ENCODE measurements around the gene ATF2.
A peak's percentile ranks its signal among the peaks of the same experiment; 100 is the strongest.

Gene ATF2

GRCh38 chr2:175167076-175167791 lies 769 bp downstream of the ATF2 start:
- DNase-seq (ENCODE audit: low read depth in 2 of 2), result peak; percentile 52 to 63
- H3K4me3 ChIP-seq (replicated peaks in 1 of 2; ENCODE audit: low read depth in 2 of 2, low read length in 2 of 2), result peak overlapping the region; percentile 79 to 99
- TF ChIP-seq CTCF (IDR thresholded peaks at IDR 0.05; ENCODE audit: low read depth, low read length), result no peak

DNA sequence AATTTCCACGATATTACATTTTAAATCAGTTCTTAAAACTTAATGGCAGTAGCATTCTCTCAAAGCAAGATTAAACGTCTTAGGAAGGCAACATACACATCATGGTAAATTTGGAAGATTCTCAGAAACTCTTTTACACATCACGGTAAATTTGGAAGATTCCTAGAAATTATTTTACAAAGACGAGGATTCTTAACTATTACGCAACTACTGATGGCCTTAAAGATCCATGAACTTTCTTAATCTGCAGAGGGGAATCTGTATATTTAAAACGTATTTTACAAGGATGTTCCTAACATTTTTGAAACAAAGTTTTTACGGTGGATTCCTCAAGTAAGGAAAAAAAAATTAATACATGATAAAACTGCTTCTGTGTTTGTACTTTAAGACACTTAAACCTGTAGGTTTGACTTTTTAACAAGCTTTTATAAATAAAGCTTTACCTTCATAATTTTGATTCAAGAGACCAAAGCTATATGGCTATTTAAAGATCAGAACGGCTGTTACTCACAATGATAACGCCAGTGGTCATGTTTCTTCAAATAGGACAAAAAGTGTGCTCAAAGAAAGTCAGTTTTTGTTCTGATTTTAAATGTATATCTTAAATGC lies 1.7 kb downstream of the ATF2 start:
- H3K4me3 ChIP-seq (replicated peaks in 1 of 2; ENCODE audit: low read depth in 2 of 2, low read length in 2 of 2), result peak overlapping the region; percentile 79 to 99
- no peak for DNase-seq (ENCODE audit: low read depth in 2 of 2)
- no peak for TF ChIP-seq CTCF (IDR thresholded peaks at IDR 0.05; ENCODE audit: low read depth, low read length)

DNA sequence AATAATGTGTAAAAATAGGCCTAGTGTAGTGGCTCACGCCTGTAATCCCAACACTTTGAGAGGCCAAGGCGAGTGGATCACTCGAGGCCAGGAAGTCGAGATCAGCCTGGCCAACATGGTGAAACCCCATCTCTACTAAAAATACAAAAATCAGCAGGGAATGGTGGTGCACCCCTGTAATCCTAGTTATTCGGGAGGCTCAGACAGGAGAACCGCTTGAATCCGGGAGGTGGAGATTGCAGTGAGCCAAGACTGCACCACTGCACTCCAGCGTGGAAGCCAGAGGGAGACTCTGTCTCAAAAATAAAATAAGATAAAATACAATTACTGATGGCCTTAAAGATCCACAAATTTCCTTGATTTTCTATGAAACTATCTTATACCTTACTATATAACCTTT lies 3.8 kb downstream of the ATF2 start:
- no peak for TF ChIP-seq CTCF (IDR thresholded peaks at IDR 0.05; ENCODE audit: low read depth, low read length)
- no peak for DNase-seq (ENCODE audit: low read depth in 2 of 2)
- H3K4me3 ChIP-seq (replicated peaks in 1 of 2; ENCODE audit: low read depth in 2 of 2, low read length in 2 of 2), result no peak overlapping the region

- no peak overlapping the region for H3K4me3 ChIP-seq (replicated peaks in 1 of 2; ENCODE audit: low read depth in 2 of 2, low read length in 2 of 2)
- no peak for TF ChIP-seq CTCF (IDR thresholded peaks at IDR 0.05; ENCODE audit: low read depth, low read length)
- DNase-seq (ENCODE audit: low read depth in 2 of 2), result no peak
These were observed 9.1 kb downstream of the ATF2 start for GRCh38 chr2:175158894-175159293.

DNA sequence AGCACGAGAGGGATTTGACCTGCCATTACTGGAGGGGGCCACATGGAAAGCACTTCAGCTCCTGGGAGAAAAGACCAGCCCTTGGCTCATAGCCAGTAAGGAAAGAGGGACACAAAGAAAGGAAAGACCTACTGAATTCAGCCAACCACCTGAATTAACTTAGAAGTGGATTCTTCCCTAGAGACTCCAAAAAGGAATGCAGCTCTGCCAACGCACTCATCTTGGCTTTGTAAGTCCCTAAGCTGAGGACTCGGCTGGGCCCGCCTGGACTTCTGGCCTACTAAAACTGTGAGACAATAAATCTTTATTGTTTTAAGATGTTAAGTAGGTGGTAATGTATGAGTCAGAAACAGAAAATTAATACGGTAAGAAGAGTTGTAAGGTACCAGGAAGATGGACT lies 11.5 kb downstream of the ATF2 start:
- no peak for DNase-seq (ENCODE audit: low read depth in 2 of 2)
- no peak for TF ChIP-seq CTCF (IDR thresholded peaks at IDR 0.05; ENCODE audit: low read depth, low read length)
- H3K4me3 ChIP-seq (replicated peaks in 1 of 2; ENCODE audit: low read depth in 2 of 2, low read length in 2 of 2), result no peak overlapping the region

- no peak overlapping the region for H3K4me3 ChIP-seq (replicated peaks in 1 of 2; ENCODE audit: low read depth in 2 of 2, low read length in 2 of 2)
- no peak for TF ChIP-seq CTCF (IDR thresholded peaks at IDR 0.05; ENCODE audit: low read depth, low read length)
- DNase-seq (ENCODE audit: low read depth in 2 of 2), result peak; percentile 64 to 74
These were observed 13.3 kb downstream of the ATF2 start for GRCh38 chr2:175154661-175155082.

All from cardiac fibroblast (primary cell).